ENCODE results near the gene ERICH6B. TPM values are rescaled to one million over a fixed set of nuclear protein-coding genes. Genes with fewer than 3 reads are reported as not detected.

ERICH6B gene
- total RNA-seq, 1 experiment from 2014 or later = not detected

DNA sequence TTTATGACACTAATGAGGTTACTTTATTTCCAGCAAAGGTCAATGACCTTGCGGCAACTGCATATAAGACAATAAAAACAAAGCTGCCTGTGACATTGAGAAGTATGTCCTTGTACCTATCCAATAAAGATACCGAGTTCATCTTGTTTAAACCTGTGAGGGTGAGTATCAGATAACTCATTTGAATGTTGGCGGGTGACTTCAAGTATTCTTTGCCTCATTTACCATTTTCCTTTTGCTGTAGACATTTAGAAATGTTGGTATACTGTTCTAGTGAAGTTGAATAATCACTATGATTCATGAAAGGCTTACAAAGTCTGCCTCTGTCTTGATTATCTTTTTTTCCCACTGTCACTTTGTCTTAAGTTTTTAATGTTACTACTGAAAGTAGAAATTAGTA is 85.8 kb downstream of the ERICH6B start:
- Histone ChIP-seq H3K27ac (ENCODE audit: low read length) (peak overlapping the region; percentile 95), H3K4me2 (ENCODE audit: low read length) (peak overlapping the region; percentile 76), H3F3A (ENCODE audit: low read length, unreplicated experiment) (peaks cover 4% of the 10 kb centered on the region), H3K36me3 (ENCODE audit: low read depth, low read length) (peaks cover 17% of the 10 kb centered on the region), H3K4me1 (ENCODE audit: insufficient read depth, low read length) (peaks cover 44% of the 10 kb centered on the region), H2AFZ (ENCODE audit: low read length) (no peak overlapping the region), H3K27me3 (ENCODE audit: low read length) (no peaks in the 10 kb centered on the region), H3K9me2 (replicated peaks; ENCODE audit: low read length) (no peaks in the 10 kb centered on the region), H3K9me3 (ENCODE audit: low read length) (no peaks in the 10 kb centered on the region), H3K79me2 (ENCODE audit: low read length) (no peaks in the 10 kb centered on the region), H4K20me1 (ENCODE audit: low read length) (no peaks in the 10 kb centered on the region), H3K4me3 (ENCODE audit: low read length) (no peak overlapping the region), H3K9ac (ENCODE audit: low read length) (peak overlapping the region; percentile 13)
- intact Hi-C loops (cut with micrococcal nuclease) = no loop called here
- ATAC-seq (peak; percentile 64), DNase-seq (peak; percentile 39)
- ChIA-PET CTCF (no interaction called here), POLR2A (ENCODE audit: unreplicated experiment) (no interaction called here)
- BruUV-seq (replicated peaks) = no TSS peak
- no peak for TF ChIP-seq EZH2 (IDR thresholded peaks at IDR 0.05; ENCODE audit: low read length, unreplicated experiment)
- TF ChIP-seq, protein P1, sequence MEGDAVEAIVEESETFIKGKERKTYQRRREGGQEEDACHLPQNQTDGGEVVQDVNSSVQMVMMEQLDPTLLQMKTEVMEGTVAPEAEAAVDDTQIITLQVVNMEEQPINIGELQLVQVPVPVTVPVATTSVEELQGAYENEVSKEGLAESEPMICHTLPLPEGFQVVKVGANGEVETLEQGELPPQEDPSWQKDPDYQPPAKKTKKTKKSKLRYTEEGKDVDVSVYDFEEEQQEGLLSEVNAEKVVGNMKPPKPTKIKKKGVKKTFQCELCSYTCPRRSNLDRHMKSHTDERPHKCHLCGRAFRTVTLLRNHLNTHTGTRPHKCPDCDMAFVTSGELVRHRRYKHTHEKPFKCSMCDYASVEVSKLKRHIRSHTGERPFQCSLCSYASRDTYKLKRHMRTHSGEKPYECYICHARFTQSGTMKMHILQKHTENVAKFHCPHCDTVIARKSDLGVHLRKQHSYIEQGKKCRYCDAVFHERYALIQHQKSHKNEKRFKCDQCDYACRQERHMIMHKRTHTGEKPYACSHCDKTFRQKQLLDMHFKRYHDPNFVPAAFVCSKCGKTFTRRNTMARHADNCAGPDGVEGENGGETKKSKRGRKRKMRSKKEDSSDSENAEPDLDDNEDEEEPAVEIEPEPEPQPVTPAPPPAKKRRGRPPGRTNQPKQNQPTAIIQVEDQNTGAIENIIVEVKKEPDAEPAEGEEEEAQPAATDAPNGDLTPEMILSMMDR (conservative IDR thresholded peaks at IDR 0.05; ENCODE audit: low read depth, low read length) = no peak

DNA sequence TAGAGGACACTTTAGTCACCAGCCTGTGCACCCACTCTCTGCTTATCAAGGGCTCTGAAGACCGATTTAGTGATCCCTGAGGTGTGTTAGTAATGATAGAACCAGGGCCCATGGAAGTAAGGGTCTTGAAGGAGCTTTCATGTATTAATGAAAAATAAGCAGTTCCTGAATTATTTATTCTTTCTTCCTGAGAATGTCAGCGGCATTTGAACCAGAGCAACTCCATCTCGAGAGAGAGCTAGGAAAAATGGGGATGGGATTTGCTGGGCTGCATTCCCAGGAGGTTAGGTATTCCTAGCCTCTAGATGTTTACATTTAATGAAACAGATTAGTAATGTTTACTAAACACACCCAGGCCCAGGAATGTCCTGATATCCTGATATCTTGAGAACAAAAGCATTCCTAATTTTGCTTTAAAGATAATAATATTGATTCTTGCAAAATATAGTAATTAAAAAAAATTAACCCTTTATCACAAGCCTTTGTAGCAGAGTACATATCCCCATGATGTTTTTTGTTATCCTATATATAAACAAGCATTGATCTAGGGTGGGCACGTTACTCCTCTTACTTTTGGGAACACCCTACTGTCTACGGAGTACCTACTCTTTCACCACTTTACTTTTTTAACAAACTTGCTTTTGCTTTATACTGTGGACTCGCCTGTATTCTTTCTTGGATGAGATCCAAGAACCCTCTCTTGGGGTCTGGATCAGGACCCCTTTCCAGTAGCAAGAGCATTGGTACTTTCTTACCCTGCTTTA is 87.7 kb downstream of the ERICH6B start:
- peak overlapping the region; percentile 76 for H3K4me2 ChIP-seq (ENCODE audit: low read length)
- H3K79me2 ChIP-seq (ENCODE audit: low read length) = no peaks in the 10 kb centered on the region
- peak; percentile 84 for DNase-seq
- no peaks in the 10 kb centered on the region for H4K20me1 ChIP-seq (ENCODE audit: low read length)
- peak overlapping the region; percentile 60 for H2AFZ ChIP-seq (ENCODE audit: low read length)
- TF ChIP-seq, protein P1 (conservative IDR thresholded peaks at IDR 0.05; ENCODE audit: low read depth, low read length) = no peak
- no peak for TF ChIP-seq EZH2phosphoT487 (IDR thresholded peaks at IDR 0.05; ENCODE audit: borderline replicate concordance, low read length)
- TF ChIP-seq EZH2 (IDR thresholded peaks at IDR 0.05; ENCODE audit: low read length, unreplicated experiment) = no peak
- H3F3A ChIP-seq (ENCODE audit: low read length, unreplicated experiment) = peaks cover 4% of the 10 kb centered on the region
- H3K36me3 ChIP-seq (ENCODE audit: low read depth, low read length) = peaks cover 25% of the 10 kb centered on the region
- intact Hi-C loops (cut with micrococcal nuclease) = no loop called here
- BruUV-seq (replicated peaks) = no TSS peak
- CTCF ChIA-PET = no interaction called here
- peak overlapping the region; percentile 95 for H3K27ac ChIP-seq (ENCODE audit: low read length)
- H3K9me2 ChIP-seq (replicated peaks; ENCODE audit: low read length) = no peaks in the 10 kb centered on the region
- peak overlapping the region; percentile 60 for H3K9ac ChIP-seq (ENCODE audit: low read length)
- POLR2A ChIA-PET (ENCODE audit: unreplicated experiment) = no interaction called here
- H3K9me3 ChIP-seq (ENCODE audit: low read length) = no peaks in the 10 kb centered on the region
- H3K4me1 ChIP-seq (ENCODE audit: insufficient read depth, low read length) = peaks cover 45% of the 10 kb centered on the region
- H3K27me3 ChIP-seq (ENCODE audit: low read length) = no peaks in the 10 kb centered on the region
- peak; percentile 75 for ATAC-seq
- no peak overlapping the region; the same call in 1 of the 2 replicates for H3K4me3 ChIP-seq (ENCODE audit: low read length)

DNA sequence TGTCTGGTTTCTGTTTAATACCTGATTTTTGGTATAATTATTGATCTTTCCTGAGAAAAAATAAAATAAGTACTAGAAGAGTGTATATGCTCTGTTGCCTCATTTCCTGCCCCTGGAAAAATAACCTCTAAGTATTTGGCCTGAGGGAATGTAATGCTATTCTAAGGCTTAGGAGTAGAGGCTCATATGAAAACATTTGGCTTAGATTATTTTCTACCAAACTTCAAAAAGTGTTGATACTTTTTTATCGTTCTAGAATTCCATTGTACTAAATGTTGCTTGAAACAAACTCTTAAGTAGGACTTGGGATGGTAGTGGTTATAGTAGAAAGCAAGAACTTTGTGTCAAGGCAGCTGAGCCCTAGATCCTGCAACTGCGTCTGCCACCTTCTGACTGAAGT is 93.0 kb downstream of the ERICH6B start:
- Histone ChIP-seq H3K27me3 (ENCODE audit: low read length) (no peaks in the 10 kb centered on the region), H3F3A (ENCODE audit: low read length, unreplicated experiment) (no peaks in the 10 kb centered on the region), H3K9me2 (replicated peaks; ENCODE audit: low read length) (no peaks in the 10 kb centered on the region), H3K4me2 (ENCODE audit: low read length) (no peak overlapping the region; the same call in 1 of the 2 replicates), H4K20me1 (ENCODE audit: low read length) (no peaks in the 10 kb centered on the region), H3K4me3 (ENCODE audit: low read length) (no peak overlapping the region), H3K27ac (ENCODE audit: low read length) (no peak overlapping the region), H3K79me2 (ENCODE audit: low read length) (no peaks in the 10 kb centered on the region), H2AFZ (ENCODE audit: low read length) (no peak overlapping the region), H3K9me3 (ENCODE audit: low read length) (no peaks in the 10 kb centered on the region), H3K4me1 (ENCODE audit: insufficient read depth, low read length) (peaks cover 56% of the 10 kb centered on the region), H3K36me3 (ENCODE audit: low read depth, low read length) (peaks cover 40% of the 10 kb centered on the region), H3K9ac (ENCODE audit: low read length) (no peak overlapping the region)
- DNase-seq (no peak), ATAC-seq (no peak)
- POLR2A ChIA-PET (ENCODE audit: unreplicated experiment) = interaction anchor here (0.5 kb wide), 1 partner anchor 220 kb away, joined by 24 read pairs; no protein-coding TSS in a partner anchor
- CTCF ChIA-PET = no interaction called here
- intact Hi-C loops (cut with micrococcal nuclease) = no loop called here
- TF ChIP-seq EZH2phosphoT487 (IDR thresholded peaks at IDR 0.05; ENCODE audit: borderline replicate concordance, low read length) = no peak
- TF ChIP-seq, protein P1 (conservative IDR thresholded peaks at IDR 0.05; ENCODE audit: low read depth, low read length) = no peak
- TF ChIP-seq EZH2 (IDR thresholded peaks at IDR 0.05; ENCODE audit: low read length, unreplicated experiment) = no peak
- no TSS peak for BruUV-seq (replicated peaks)
